PFSK-1 (cell line): Measurements from ENCODE around the gene GSTM4.

ENCODE experiments used
- FOXP2 ChIP-seq: optimal IDR thresholded peaks from 2 replicates; pipeline ENCODE3; 2011; ENCODE audit warnings: borderline replicate concordance, control low read depth, inconsistent platforms; ENCODE audit not compliant: insufficient read depth; ENCODE audit errors: extremely low read length, extremely low read depth
- POLR2AphosphoS5 ChIP-seq: IDR thresholded peaks from 2 replicates; pipeline ENCODE4 v1.6.1; 2012; ENCODE audit warnings: low read depth, mild to moderate bottlenecking, control low read depth, low read length, moderate library complexity
- REST ChIP-seq, 2 experiments: IDR thresholded peaks; 2 replicates each; pipeline versions ENCODE4 v1.6.1 to v1.8.0; 2011 to 2012; ENCODE audit warnings: low read depth in 2 of 2, low read length in 2 of 2, control low read depth in 1 of 2, inconsistent platforms in 1 of 2, mild to moderate bottlenecking in 1 of 2, moderate library complexity in 1 of 2; ENCODE audit not compliant: insufficient read depth in 1 of 2
- SIN3A ChIP-seq: IDR thresholded peaks from 2 replicates; pipeline ENCODE4 v1.6.1; 2012; ENCODE audit warnings: mild to moderate bottlenecking, low read length, moderate library complexity, borderline replicate concordance; ENCODE audit not compliant: insufficient read depth
- TAF1 ChIP-seq: IDR thresholded peaks from 2 replicates; pipeline ENCODE4 v1.6.1; 2012; ENCODE audit warnings: low read length, control low read depth, borderline replicate concordance; ENCODE audit not compliant: insufficient read depth

Gene GSTM4

DNA sequence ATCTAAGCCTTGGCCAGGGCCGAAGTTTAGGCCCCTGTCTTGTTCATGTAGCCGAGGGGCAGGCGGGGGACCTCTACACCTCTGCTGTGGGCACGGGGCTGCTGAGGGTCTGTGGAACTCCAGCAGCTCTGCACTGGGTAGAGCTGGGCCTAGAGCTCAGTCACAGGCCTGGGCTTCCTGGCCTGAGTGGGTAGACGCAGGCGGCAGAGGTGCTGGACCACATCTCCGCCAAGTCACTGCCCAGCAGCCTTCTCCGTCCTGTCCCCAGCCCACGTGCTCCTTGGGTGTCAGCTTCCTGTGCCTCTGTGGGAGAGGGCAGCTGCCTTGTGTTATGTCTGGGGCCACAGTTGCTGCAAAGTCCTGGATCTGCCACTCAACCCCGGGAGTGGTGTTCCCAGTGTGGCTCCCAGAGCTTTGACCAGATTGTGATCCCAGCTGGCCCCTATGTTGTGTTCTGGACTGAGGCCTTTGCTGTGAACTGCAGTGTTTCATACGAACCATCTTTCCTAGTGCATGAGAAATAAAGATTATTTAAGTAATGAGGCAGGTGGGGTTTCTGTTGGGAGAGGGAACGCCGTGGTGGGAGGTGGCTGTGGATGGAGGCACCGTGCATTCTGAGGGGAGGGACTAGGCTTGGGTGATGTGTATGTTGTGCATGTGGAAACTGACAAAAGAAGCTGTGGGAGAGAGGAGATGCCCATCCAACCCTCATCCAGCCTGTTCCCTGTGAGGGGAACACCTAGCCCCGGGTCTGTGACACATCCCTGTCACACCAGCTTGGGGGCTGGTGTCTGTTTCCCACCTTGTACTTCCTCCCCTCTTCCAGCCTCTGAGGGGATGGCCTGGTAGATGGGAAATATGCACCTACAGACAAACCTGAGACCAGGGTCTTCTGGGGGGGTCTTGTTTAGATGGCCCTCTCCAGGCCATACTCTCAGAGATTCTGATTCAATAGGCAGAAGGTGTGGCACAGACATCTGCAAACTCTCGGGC, 24.1 kb upstream of the GSTM4 start:
- no peak for TF ChIP-seq SIN3A
- no peak for TF ChIP-seq FOXP2
- no peak for TF ChIP-seq POLR2AphosphoS5
- TF ChIP-seq REST (IDR thresholded peaks at IDR 0.05; ENCODE audit: insufficient read depth in 1 of 2, low read depth in 2 of 2, low read length in 2 of 2): no peak
- no peak for TF ChIP-seq TAF1

DNA sequence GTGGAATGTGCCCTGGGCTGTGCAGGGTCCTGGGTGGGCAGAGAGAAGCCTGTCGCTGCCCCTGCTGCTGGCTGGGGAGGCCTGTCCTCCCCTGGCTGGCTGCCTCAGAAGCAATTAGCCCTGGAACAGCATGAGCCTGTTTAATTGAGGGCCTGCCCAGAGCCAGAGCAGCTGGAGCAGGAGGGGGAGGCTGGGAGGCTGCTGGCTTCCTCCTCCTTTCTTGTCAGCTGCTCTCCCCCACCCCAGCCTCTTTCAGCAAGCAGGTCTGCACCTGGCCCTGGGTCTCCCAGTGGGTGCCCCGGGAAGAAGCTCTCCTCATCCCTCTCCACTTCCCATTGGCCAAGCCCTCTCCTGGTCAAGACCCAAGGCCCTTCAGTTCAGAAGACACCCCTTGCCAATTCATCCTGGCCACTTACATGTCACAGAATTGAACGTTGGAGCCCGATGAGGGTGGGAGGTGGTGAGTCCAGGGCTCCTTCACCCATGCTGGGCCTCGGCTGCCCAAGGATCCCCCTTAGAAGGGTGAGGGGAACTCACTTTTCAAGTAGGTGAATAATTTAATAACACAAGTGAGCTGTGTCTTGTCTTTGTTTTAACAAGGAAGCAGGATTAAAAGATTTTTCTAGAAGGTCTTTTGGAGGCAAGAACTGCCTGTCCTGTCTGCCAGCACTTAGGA, 23.1 kb upstream of the GSTM4 start:
- no peak for TF ChIP-seq REST (IDR thresholded peaks at IDR 0.05; ENCODE audit: insufficient read depth in 1 of 2, low read depth in 2 of 2, low read length in 2 of 2)
- TF ChIP-seq POLR2AphosphoS5: no peak
- TF ChIP-seq FOXP2: no peak
- no peak for TF ChIP-seq SIN3A
- TF ChIP-seq TAF1: no peak

DNA sequence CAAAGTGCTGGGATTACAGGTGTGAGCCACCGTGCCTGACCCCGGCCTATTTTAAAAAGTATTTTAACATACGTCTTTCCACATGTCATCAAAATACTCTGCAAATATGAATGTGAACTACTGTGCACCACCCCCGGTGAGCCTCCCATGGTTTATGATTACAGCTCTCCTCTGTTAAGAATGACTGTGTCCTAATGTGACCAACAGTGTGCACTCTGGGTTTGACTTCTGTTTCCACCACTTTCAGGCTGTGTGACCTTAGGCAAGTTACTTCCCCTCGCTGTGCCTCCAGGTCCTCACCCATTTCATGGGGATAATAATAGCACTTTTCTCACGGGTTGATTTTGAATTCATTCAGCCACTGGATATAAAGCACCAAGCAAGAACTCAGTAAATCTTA, 21.6 kb upstream of the GSTM4 start:
- no peak for TF ChIP-seq REST (IDR thresholded peaks at IDR 0.05; ENCODE audit: insufficient read depth in 1 of 2, low read depth in 2 of 2, low read length in 2 of 2)
- no peak for TF ChIP-seq TAF1
- TF ChIP-seq FOXP2: no peak
- no peak for TF ChIP-seq POLR2AphosphoS5
- TF ChIP-seq SIN3A: no peak

- no peak for TF ChIP-seq POLR2AphosphoS5
- no peak for TF ChIP-seq REST (IDR thresholded peaks at IDR 0.05; ENCODE audit: insufficient read depth in 1 of 2, low read depth in 2 of 2, low read length in 2 of 2)
- no peak for TF ChIP-seq SIN3A
- TF ChIP-seq TAF1: no peak
- no peak for TF ChIP-seq FOXP2
Measured at GRCh38 chr1:109634771-109635750, 20.8 kb upstream of the GSTM4 start.
